AG04449 (cell line): ENCODE measurements around the gene ARL16.

ENCODE experiments used
- CTCF ChIA-PET: fragments of 350-600 bp; formaldehyde crosslinking; extraction: SDS; loops from one replicate; lab custom pipeline; 2021; ENCODE audit warnings: antibody characterized with exemption; lab: Yijun Ruan, JAX
- POLR2A ChIA-PET: fragments of 400-600, 350-600 bp; formaldehyde crosslinking; extraction: SDS; loops from one replicate; lab custom pipeline; 2020; ENCODE audit warnings: antibody characterized with exemption, inconsistent platforms; lab: Yijun Ruan, JAX
- DNase-seq: peaks from one replicate; pipeline ENCODE4 v3.0.0-alpha.2; 2010; ENCODE audit warnings: low read depth, low spot score
- H3K4me3 ChIP-seq: 2 replicates; pipeline ENCODE4 v1.5.1; 2011; ENCODE audit warnings: low read depth, mild to moderate bottlenecking, control low read depth, low read length
- CTCF ChIP-seq: IDR thresholded peaks from one replicate; pipeline ENCODE4 v1.5.1; 2011; ENCODE audit warnings: mild to moderate bottlenecking, moderate library complexity, low read length, control low read depth, inconsistent platforms; ENCODE audit not compliant: insufficient read depth; ENCODE audit errors: missing control alignments

Gene ARL16

GRCh38 chr17:81713004-81713555, 29.5 kb upstream of the ARL16 start:
- ChIA-PET POLR2A (interaction anchor here (0.7 to 2.9 kb wide), 4 partner anchors 8 to 156 kb away, joined by 3 to 14 read pairs (median 4); partner anchors contain the start of genes MCRIP1 and MRPL12), CTCF (interaction anchor here (1.0 to 1.4 kb wide), 6 partner anchors 9 to 150 kb away, joined by 3 to 4 read pairs (median 3); partner anchors contain the start of genes ARL16 and HGS)
- DNase-seq: no peak
- TF ChIP-seq CTCF: no peak
- peak overlapping the region; percentile 67 for H3K4me3 ChIP-seq

- ChIA-PET CTCF (interaction anchor here (0.7 to 1.4 kb wide), 7 partner anchors 8 to 151 kb away, joined by 3 to 4 read pairs (median 3); partner anchors contain the start of genes ARL16 and HGS), POLR2A (interaction anchor here (1.0 to 2.9 kb wide), 2 partner anchors 9 to 10 kb away, joined by 4 to 14 read pairs; partner anchors contain the start of gene MRPL12)
- peak overlapping the region; percentile 67 for H3K4me3 ChIP-seq
- no peak for DNase-seq
- TF ChIP-seq CTCF: peak; percentile 35
Measured at GRCh38 chr17:81712468-81713003, 28.9 kb upstream of the ARL16 start.

DNA sequence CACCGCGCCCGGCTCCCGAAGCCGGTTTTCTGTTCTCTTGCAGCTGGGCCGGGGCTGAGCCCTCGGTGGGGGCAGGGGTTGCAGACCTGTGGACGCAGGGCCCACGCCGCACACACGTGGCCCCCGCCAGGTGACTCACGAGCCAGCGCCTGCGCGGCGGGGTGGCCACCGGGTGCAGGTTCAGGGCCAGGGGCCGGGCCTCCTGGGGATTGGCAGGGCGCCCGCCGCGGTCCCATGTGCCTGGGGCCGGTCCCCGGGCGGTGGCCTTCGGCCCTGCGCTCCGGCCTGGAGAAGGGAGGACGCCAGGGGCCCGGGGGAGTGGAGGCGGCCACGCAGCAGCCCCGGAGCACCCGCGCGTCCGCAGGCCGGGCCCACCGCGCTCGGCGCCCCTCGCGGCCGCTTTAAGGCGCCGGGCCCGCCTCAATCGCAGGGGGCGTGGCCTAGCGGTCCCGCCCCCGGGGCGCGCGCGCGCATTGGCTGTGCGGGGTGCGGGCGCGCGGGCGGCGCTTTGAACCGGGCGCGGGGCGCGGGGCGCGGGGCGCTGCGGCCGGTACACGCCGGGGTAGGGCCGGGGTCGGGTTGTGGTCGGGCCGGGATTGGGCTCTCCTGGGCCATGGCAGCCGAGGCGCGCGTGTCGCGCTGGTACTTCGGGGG, 28.3 kb upstream of the ARL16 start, which contains the start of gene SLC25A10:
Gene SLC25A10, plus strand, starts transcription at position 471 of the 654 bp plus-strand sequence. Its CDS starts 143 bp downstream, at position 614.
- H3K4me3 ChIP-seq: peak within 1 kb of the TSS; percentile 67
- TF ChIP-seq CTCF: no peak
- no peak for DNase-seq
- CTCF ChIA-PET: interaction anchor here (0.7 to 1.3 kb wide), 4 partner anchors 10 to 151 kb away, joined by 3 to 4 read pairs (median 3); partner anchors contain the start of genes ARL16 and HGS
- POLR2A ChIA-PET: interaction anchor here (0.7 to 2.9 kb wide), 5 partner anchors 9 to 347 kb away, joined by 3 to 14 read pairs (median 4); partner anchors contain the start of genes MRPL12 and P4HB

- no peak for TF ChIP-seq CTCF
- no peak overlapping the region for H3K4me3 ChIP-seq
- POLR2A ChIA-PET: interaction anchor here (0.7 to 2.9 kb wide), 4 partner anchors 8 to 203 kb away, joined by 3 to 14 read pairs (median 4); partner anchors contain the start of genes MRPL12 and P4HB
- no peak for DNase-seq
- CTCF ChIA-PET: interaction anchor here (0.9 to 1.6 kb wide), 2 partner anchors 9 to 35 kb away, joined by 3 to 4 read pairs; no protein-coding TSS in a partner anchor
Measured at GRCh38 chr17:81710514-81711308, 27.1 kb upstream of the ARL16 start.

DNA sequence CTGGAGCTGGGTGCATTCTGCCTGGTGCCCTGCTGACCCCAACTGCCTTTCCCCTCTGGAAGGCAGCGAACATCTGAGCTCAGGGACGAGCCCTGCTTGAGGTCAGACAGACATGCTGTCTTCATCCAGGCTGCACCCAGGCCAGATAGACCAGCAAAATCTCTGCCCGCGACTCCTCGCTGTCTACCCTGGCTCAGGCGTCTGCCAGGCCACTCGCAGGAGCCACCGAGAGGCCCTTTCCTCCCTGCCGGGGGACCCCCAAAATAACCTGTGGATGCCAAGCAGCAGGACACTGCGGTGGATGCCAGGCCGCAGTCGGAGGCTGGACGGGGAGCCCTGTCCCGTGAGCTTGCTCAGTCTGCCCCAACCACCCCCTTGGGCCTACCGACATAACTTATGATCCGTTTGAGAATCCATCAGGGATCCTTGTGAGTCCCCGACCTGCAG, 25.2 kb upstream of the ARL16 start:
- ChIA-PET POLR2A (no interaction called here), CTCF (interaction anchor here (1.6 kb wide), 1 partner anchor 33 kb away, joined by 4 read pairs; no protein-coding TSS in a partner anchor)
- TF ChIP-seq CTCF: no peak
- no peak for DNase-seq
- H3K4me3 ChIP-seq: no peak overlapping the region
